HL-60 (cell line): ENCODE data around the gene PHTF1.

ENCODE experiments used
- CTCF ChIP-seq: IDR thresholded peaks from one replicate; pipeline ENCODE4 v1.5.1; 2011; ENCODE audit warnings: low read length, control low read depth, inconsistent platforms; ENCODE audit not compliant: insufficient read depth
- GABPA ChIP-seq: IDR thresholded peaks from 2 replicates; pipeline ENCODE4 v1.6.1; 2012; ENCODE audit warnings: low read depth
- POLR2AphosphoS5 ChIP-seq: IDR thresholded peaks from 2 replicates; pipeline ENCODE4 v1.6.1; 2012; ENCODE audit warnings: low read depth

DNA sequence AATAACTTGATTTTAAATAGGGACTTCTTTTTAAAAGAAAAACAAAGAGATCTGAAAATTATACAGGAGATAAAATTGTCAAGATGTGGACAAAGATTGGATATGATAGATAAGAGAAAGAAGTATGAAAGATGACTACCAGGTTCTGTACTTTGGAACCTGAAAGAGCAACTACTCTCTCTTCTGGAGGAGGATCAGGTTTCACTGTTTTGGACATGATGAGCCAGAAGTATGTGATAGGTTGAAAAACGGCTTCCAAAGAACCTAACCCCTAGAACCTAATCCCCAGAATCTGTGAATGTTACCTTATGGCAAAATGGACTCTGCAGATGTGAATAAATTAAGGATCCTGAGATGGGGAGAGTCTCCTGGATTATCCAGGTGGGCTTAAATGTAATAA is 26.8 kb upstream of the PHTF1 start:
- TF ChIP-seq CTCF: no peak
- no peak for TF ChIP-seq GABPA
- TF ChIP-seq POLR2AphosphoS5: no peak
